GDM1 (cell line): ENCODE results near the gene ZNF280C.

Experiments
- DNase-seq: peaks from one replicate; lab custom pipeline; 2025; lab: John Stamatoyannopoulos, UW

ZNF280C gene

GRCh38 chrX:130176942-130177341, 91.8 kb downstream of the ZNF280C start:
- no peak for DNase-seq

GRCh38 chrX:130176354-130176776, 92.3 kb downstream of the ZNF280C start:
- DNase-seq: no peak

- no peak for DNase-seq
Measured at GRCh38 chrX:130174937-130175336, 93.8 kb downstream of the ZNF280C start.

GRCh38 chrX:130174045-130174704, 94.5 kb downstream of the ZNF280C start:
- no peak for DNase-seq

- DNase-seq: peak; percentile 60
Measured at GRCh38 chrX:130173190-130173895, 95.4 kb downstream of the ZNF280C start.

- DNase-seq: no peak
Measured at GRCh38 chrX:130172127-130172845, 96.4 kb downstream of the ZNF280C start.

GRCh38 chrX:130171446-130172126, 97.1 kb downstream of the ZNF280C start, which contains the start of gene RAB33A:
RAB33A (plus strand) TSS chrX:130171962; CDS start chrX:130172063, 101 bp downstream.
- peak; percentile 45 for DNase-seq

- DNase-seq: peak; percentile 65
Measured at GRCh38 chrX:130170752-130171445, 97.8 kb downstream of the ZNF280C start.

GRCh38 chrX:130167040-130167439, 101.7 kb downstream of the ZNF280C start:
- no peak for DNase-seq

- DNase-seq: no peak
Measured at GRCh38 chrX:130166503-130166777, 102.3 kb downstream of the ZNF280C start.

- DNase-seq: peak; percentile 93
Measured at GRCh38 chrX:130165703-130166502, 102.8 kb downstream of the ZNF280C start, which contains the start of gene AIFM1. AIFM1 (minus strand) TSS chrX:130165841; CDS start chrX:130165656, 185 bp downstream.

GRCh38 chrX:130165181-130165702, 103.5 kb downstream of the ZNF280C start:
- DNase-seq: no peak

GRCh38 chrX:130163398-130163797, 105.3 kb downstream of the ZNF280C start:
- DNase-seq: no peak

GRCh38 chrX:130162094-130162735, 106.5 kb downstream of the ZNF280C start:
- DNase-seq: no peak

GRCh38 chrX:130159776-130160175, 108.9 kb downstream of the ZNF280C start:
- no peak for DNase-seq

- DNase-seq: no peak
Measured at GRCh38 chrX:130158311-130158710, 110.4 kb downstream of the ZNF280C start.

GRCh38 chrX:130155564-130155963, 113.1 kb downstream of the ZNF280C start:
- no peak for DNase-seq
